HG03066 (cell line): ENCODE measurements around the gene PMIS2.

Experiments
- ATAC-seq: cut with Tn5 transposase; IDR thresholded peaks from one replicate; pipeline ENCODE4 v1.9.1; 2021; ENCODE audit warnings: low read depth; ENCODE audit not compliant: unreplicated experiment

Gene PMIS2

GRCh38 chr19:35585848-35586247 lies at the start of gene PMIS2:
Gene PMIS2 (plus strand): TSS chr19:35586173. CDS start chr19:35586260, 87 bp downstream.
- no peak for ATAC-seq

DNA sequence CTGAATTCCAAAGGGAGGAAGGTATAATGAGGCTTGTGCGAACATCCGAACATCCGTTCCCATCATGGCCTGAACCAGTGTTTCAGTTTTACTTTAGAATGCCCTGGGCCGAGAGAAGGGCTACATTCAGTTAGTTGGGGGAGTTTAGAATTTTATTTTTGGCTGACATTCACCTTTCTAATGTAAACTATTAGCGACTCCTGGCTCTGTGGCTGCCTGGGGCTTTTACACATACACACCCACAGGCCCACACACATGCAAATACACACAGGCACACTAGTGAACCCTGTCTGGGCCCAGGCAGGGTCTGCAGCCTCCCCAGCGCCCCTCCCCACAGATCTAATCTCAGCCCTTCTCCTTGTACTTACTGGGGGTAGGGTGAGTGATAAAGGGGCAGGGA lies 46.7 kb upstream of the PMIS2 start:
- ATAC-seq = no peak

- ATAC-seq = no peak
Observed at GRCh38 chr19:35539850-35540249, 46.1 kb upstream of the PMIS2 start.

DNA sequence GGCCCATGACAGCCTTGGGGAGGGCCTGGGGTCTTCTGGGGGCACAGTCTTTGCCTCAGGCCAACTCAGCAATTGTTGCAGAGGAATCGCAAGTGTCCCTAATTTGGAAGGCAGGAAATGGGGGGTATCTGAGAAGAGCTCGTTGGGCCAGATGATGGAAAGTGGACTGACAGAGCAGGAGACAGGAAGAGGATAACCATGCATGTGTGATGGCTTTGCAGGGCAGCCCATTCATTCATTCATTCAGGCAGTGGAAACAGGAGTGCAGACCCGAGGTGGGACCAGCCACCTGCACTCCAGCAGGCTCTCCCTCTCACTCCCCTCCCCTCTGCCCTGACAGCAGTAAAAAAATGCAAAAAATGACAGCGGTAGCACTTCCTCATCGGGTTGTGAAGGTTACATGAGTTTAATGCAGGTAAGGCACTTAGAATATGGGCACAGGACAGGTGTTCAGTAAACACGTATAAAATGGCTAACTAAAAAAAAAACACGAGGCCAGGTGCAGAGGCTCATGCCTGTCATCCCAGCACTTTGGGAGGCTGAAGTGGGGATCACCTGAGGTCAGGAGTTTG lies 45.5 kb upstream of the PMIS2 start:
- no peak for ATAC-seq

- ATAC-seq = no peak
Observed at GRCh38 chr19:35542209-35542608, 43.8 kb upstream of the PMIS2 start.

GRCh38 chr19:35543280-35544109 lies 42.5 kb upstream of the PMIS2 start:
- no peak for ATAC-seq

- ATAC-seq = no peak
Observed at GRCh38 chr19:35544110-35544802, 41.7 kb upstream of the PMIS2 start.

- no peak for ATAC-seq
Observed at GRCh38 chr19:35545001-35545854, 40.7 kb upstream of the PMIS2 start, which contains the start of gene TMEM147. Gene TMEM147 (plus strand): TSS chr19:35545626. CDS start chr19:35545740, 114 bp downstream.

GRCh38 chr19:35545855-35546381 lies 40.1 kb upstream of the PMIS2 start:
- no peak for ATAC-seq

DNA sequence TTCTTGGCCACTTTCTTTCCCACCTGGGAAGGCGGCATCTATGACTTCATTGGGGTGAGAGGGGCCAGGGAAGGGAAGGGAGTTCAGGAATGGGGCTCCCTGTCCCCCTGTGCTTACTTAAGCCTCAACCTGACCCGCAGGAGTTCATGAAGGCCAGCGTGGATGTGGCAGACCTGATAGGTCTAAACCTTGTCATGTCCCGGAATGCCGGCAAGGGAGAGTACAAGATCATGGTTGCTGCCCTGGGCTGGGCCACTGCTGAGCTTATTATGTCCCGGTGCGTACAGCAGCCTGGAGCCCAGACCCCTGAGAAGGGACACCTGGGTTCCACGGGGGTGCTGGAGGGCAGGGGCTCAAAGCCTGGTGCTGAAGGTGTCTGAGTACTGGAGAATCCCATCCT lies 39.4 kb upstream of the PMIS2 start:
- ATAC-seq = no peak

DNA sequence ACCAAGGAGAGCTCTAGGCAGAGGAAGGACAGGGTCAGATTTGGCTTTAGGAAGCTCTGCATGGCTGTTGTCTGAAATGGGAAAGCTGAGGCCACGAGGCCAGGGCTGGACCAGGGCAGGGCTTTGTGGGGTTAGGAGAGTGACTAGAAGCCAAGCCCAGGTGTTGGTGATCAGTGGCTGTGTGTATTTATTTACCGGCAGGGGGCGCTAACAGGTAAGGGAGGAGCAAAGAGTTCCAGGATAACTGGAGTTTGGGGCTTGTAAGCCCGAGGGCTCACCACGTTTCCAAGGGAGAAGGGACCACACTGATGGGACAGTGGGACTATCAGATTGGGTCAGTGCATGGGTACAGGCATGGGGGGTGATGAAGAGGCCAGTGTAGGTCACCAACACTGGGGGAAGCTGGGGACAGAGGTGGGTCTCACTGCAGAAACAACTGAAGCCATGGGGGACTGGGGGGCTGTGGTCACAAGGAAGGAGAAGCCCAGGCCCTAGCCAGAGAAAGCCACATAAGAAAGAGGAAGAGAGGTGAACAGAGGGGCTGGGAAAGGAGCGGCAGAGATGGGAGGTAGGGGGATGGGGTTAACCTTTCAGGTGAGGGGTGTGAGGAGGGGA lies 36.7 kb upstream of the PMIS2 start:
- no peak for ATAC-seq

GRCh38 chr19:35549879-35550523 lies 36.0 kb upstream of the PMIS2 start:
- ATAC-seq = no peak

DNA sequence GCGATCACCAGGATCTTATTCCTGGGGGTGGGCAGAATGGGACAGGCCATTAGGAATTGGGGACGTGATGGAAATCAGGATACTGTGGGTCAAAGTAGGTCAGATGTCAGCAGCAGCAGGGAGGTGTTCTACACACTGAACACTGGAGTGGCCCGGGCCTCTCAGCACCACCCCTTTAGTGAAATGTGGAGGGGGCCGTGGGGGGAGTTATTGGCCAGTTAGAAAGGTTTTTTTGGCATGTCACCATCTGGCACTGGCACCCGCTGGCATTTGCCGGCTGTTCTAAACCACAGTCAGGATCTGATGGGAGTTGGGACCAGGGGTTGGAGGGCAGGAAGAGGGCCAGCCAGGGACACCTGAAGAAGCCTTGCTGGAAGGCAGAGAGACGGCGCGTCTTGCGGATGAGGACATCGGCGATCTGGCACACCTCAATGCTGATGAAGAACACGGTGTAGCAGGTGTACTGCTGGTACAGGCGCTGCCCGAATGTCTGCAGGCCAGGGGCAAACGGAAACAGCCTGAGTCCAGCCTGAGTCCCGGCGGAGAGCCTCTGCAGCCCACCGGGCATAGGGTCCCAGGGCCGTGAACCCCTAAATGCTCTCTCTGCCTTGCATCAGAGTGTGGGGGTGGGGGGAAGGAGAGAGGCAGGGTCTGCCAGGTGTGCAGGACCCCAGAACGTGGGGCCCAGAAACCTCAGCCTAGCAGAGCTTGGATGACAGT lies 34.7 kb upstream of the PMIS2 start:
- ATAC-seq = no peak

DNA sequence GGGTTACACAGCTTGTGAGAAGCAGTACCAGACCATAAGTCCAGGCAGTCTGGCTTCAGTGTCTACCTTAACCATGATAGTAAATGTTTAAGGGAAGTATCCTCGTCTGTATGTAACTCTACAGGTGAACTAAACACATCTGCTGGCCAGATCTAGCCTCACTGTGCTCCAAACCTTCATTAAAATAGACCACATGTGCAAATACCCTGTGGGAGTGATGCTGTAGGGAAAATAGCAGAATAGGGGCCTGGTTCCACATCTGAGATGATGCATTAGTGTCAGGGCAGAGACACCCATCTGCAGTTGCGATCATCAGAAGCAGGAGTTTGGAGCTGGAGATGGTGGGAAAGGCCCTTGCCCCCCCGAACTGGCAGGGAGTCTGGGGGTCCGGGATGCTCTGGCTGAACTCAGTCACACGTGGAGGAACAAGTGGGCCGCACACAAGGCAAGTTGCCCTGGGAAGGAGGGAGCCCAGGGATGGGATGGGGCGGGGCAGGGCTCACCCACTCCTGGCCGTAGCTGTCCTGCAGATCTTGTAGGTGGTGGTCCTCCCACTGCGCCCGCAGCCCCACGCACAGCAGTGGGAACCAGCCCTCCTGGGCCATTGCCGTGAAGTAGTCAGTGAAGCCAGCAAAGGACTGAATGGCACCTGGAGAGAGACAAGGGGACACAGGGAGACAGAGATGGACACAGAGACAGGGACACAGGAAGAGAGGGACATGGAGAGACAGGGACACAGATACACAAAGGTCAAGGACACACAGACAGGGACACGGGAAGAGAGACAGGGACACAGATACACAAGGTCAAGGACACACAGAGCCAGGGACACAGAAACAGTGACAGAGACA lies 33.2 kb upstream of the PMIS2 start:
- no peak for ATAC-seq

DNA sequence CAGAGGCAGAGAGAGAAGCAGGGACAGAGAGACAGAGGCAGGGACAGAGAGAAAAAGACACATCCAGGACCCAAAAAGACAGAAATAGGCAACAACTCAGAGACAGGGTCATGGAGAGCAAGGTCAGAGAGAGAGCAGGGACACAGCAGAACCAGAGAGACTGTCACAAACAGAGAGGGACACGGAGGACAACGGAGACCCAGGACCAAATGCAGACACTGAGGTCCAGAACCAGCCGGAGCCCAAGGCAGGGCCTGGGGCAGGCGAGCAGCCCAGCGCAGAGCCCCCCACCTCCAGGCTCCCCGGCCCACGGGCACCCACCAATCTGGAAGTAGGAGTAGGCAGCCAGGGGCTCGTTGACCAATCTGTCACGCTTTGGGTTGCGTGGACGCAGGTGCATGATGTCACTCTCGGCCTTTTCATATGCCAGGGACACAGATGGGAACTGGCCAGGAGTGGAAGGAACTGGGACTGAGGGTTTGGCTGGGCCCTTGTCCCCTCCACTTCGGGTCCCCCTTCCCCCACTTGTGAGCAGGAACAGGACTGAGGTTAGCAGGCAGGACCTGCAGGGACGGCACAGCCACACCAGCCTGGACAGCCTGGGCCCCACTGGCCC lies 32.5 kb upstream of the PMIS2 start:
- no peak for ATAC-seq

DNA sequence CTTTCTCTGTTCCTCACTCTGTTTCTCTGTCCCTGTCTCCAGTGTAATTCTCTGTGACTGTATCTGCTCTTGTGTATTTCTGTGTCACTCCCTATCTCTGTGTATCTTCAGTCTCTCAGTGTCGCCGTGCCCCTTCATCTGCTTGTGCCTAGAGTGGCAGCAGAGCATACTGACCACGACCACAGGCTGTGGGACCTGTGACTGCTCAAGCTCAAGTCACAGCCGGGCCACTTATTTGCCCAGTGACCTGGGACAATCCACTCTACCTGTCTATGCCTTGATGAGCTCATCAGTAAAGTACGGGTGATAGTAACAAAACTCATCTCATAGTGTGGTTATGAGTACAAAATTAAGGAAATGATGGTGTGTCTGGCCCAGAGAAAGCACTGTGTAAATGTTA lies 31.9 kb upstream of the PMIS2 start:
- ATAC-seq = no peak

DNA sequence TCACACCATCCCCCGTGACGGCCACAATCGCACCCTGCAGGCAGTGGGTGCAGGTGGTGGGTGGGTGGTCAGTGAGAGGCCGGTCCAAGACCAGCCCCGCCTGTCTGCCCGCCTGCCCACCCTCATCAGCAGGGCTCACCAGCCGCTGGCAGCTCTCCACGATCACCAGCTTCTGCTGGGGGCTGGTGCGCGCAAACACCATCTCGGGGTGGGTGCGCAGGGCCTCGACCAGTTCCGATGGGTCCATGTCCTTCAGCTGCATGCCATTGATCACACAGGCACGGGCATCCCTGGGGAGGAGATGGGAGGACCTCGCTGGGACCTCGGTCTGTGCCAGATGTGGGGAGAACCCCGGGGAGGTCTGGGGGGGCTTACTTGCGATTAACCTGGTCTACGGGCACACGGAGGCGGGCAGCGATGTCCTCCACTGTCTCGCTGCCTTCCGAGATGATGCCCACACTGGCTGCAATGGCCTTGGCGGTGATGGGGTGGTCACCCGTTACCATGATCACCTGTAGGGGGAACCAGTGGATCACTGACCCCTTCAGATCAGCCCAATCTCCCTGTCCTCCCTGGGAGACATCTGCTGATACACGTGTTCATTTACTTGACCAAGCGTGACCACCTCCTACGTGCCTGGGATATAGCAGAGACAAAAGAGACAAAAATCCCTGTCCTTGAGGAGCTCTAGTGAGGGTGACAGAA lies 30.5 kb upstream of the PMIS2 start:
- ATAC-seq = no peak
